T-helper 1 cell treated with Interleukin-12 subunit alpha and Interleukin-12 subunit beta and Interleukin-4 antibody, amounts not matched to agents 30 μg/mL and 1 μg/mL, for 36 hours (primary cell): ENCODE data around the gene SLC10A3.
A peak's percentile ranks its signal among the peaks of the same experiment; 100 is the strongest.
"Not testable (repeated sequence)": the region's sequence is repeated elsewhere in the genome, so short reads cannot be mapped to it uniquely, and the experiment has no call there.

Experiments
- H3K27ac Mint-ChIP-seq: one replicate; pipeline ENCODE4 v1.8.0; 2021; ENCODE audit warnings: mild to moderate bottlenecking, mixed read lengths
- H3K27me3 Mint-ChIP-seq: one replicate; pipeline ENCODE4 v1.8.0; 2021; ENCODE audit warnings: low read depth, mixed read lengths
- H3K36me3 Mint-ChIP-seq: one replicate; pipeline ENCODE4 v1.8.0; 2021; ENCODE audit warnings: low read depth, mixed read lengths
- H3K4me1 Mint-ChIP-seq: one replicate; pipeline ENCODE4 v1.8.0; 2021; ENCODE audit warnings: low read depth, mixed read lengths
- H3K4me3 Mint-ChIP-seq: one replicate; pipeline ENCODE4 v1.8.0; 2021; ENCODE audit warnings: mild to moderate bottlenecking, moderate library complexity, mixed read lengths
- H3K9me3 Mint-ChIP-seq: one replicate; pipeline ENCODE4 v1.8.0; 2021; ENCODE audit warnings: mixed read lengths

SLC10A3 gene

DNA sequence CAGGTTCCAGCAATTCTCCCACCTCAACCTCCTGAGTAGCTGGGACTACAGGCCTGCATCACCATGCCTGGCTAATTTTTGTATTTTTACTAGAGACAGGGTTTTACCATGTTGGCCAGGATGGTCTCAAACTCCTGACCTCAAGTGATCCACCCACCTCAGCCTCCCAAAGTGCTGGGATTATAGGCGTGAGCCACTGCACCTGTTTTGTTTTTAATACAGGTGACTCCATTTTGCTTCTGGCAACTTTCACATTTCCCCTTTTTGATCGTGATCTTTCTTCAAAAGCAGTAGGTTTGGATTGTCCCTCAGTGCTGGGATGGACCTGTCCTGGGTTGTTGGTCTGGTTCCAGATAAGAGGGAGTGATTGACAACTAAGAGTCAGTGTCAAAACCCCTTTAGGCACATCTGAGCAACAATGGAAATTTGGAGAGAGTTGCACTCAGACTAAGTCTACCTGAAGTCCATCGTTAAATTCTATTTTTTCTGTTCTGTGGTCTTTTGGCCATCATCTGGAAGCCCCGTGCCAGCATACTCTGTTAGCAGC is 6.2 kb upstream of the SLC10A3 start:
- H3K36me3 Mint-ChIP-seq, H3K27ac Mint-ChIP-seq, H3K9me3 Mint-ChIP-seq, H3K4me1 Mint-ChIP-seq, H3K27me3 Mint-ChIP-seq, H3K4me3 Mint-ChIP-seq: not testable (repeated sequence)

GRCh38 chrX:154495472-154495922 is 5.1 kb upstream of the SLC10A3 start:
- Mint-ChIP-seq H3K4me3 (no peak overlapping the region), H3K27me3 (no peaks in the 10 kb centered on the region), H3K36me3 (no peaks in the 10 kb centered on the region), H3K27ac (no peak overlapping the region), H3K9me3 (no peaks in the 10 kb centered on the region), H3K4me1 (peaks cover 2% of the 10 kb centered on the region)

GRCh38 chrX:154494715-154495114 is 4.3 kb upstream of the SLC10A3 start:
- Mint-ChIP-seq H3K9me3 (no peaks in the 10 kb centered on the region), H3K4me1 (peaks cover 3% of the 10 kb centered on the region), H3K27ac (no peak overlapping the region), H3K4me3 (no peak overlapping the region), H3K36me3 (peaks cover under 1% of the 10 kb centered on the region), H3K27me3 (no peaks in the 10 kb centered on the region)

GRCh38 chrX:154490021-154490413 is 412 bp downstream of the SLC10A3 start:
- no peaks in the 10 kb centered on the region for H3K9me3 Mint-ChIP-seq
- H3K4me1 Mint-ChIP-seq, result peaks cover 11% of the 10 kb centered on the region
- peak overlapping the region; percentile 83 for H3K27ac Mint-ChIP-seq
- peaks cover 8% of the 10 kb centered on the region for H3K36me3 Mint-ChIP-seq
- no peaks in the 10 kb centered on the region for H3K27me3 Mint-ChIP-seq
- H3K4me3 Mint-ChIP-seq, result peak overlapping the region; percentile 89

DNA sequence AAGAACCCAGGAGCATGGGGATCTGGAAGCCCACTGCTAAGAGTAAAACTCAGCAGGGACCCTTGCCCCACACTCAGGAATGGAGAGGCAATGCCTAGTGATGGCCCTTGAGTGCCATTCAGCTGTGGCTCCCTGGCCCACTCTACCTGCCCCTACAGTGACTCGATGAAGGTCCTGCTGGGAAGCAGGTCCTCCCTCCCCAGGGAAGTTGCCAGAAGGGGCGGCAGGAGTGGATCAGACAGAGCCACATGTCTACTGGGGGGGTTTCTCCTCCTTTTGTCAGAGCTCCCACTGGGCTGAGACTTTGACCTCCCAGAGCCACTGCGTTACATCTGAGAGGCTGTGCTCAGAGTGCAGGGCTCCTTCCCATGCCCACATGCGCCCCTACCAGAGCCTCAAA is 1.2 kb downstream of the SLC10A3 start:
- Mint-ChIP-seq H3K9me3 (no peaks in the 10 kb centered on the region), H3K4me1 (peaks cover 11% of the 10 kb centered on the region), H3K27me3 (no peaks in the 10 kb centered on the region), H3K27ac (peak overlapping the region; percentile 83), H3K36me3 (peaks cover 10% of the 10 kb centered on the region), H3K4me3 (peak overlapping the region; percentile 89)

- Mint-ChIP-seq H3K4me1 (peaks cover 11% of the 10 kb centered on the region), H3K27me3 (no peaks in the 10 kb centered on the region), H3K27ac (no peak overlapping the region), H3K4me3 (no peak overlapping the region), H3K9me3 (no peaks in the 10 kb centered on the region), H3K36me3 (peaks cover 11% of the 10 kb centered on the region)
Observed at GRCh38 chrX:154488336-154489075, 1.9 kb downstream of the SLC10A3 start.

GRCh38 chrX:154487518-154488290 is 2.7 kb downstream of the SLC10A3 start:
- H3K27me3 Mint-ChIP-seq, result no peaks in the 10 kb centered on the region
- no peak overlapping the region for H3K27ac Mint-ChIP-seq
- H3K9me3 Mint-ChIP-seq, result no peaks in the 10 kb centered on the region
- peaks cover 13% of the 10 kb centered on the region for H3K36me3 Mint-ChIP-seq
- peak overlapping the region; percentile 72 for H3K4me3 Mint-ChIP-seq
- peaks cover 13% of the 10 kb centered on the region for H3K4me1 Mint-ChIP-seq

GRCh38 chrX:154486396-154487207 is 3.8 kb downstream of the SLC10A3 start, which contains the start of gene UBL4A:
Gene UBL4A, minus strand, starts transcription at chrX:154486615. Its CDS starts 31 bp downstream, at chrX:154486584.
- Mint-ChIP-seq H3K9me3 (no peaks in the 10 kb centered on the region), H3K27me3 (no peaks in the 10 kb centered on the region), H3K36me3 (peaks cover 16% of the 10 kb centered on the region), H3K4me3 (peak within 1 kb of the TSS; percentile 72), H3K27ac (peak within 1 kb of the TSS; percentile 57), H3K4me1 (peaks cover 13% of the 10 kb centered on the region)

GRCh38 chrX:154486052-154486395 is 4.4 kb downstream of the SLC10A3 start:
- Mint-ChIP-seq H3K4me3 (peak overlapping the region; percentile 21), H3K9me3 (no peaks in the 10 kb centered on the region), H3K27me3 (no peaks in the 10 kb centered on the region), H3K27ac (no peak overlapping the region), H3K4me1 (peaks cover 11% of the 10 kb centered on the region), H3K36me3 (peaks cover 16% of the 10 kb centered on the region)

GRCh38 chrX:154485150-154486051 is 5.0 kb downstream of the SLC10A3 start:
- no peaks in the 10 kb centered on the region for H3K9me3 Mint-ChIP-seq
- peaks cover 16% of the 10 kb centered on the region for H3K36me3 Mint-ChIP-seq
- peak overlapping the region; percentile 68 for H3K4me3 Mint-ChIP-seq
- H3K27me3 Mint-ChIP-seq, result no peaks in the 10 kb centered on the region
- H3K4me1 Mint-ChIP-seq, result peaks cover 11% of the 10 kb centered on the region
- H3K27ac Mint-ChIP-seq, result peak overlapping the region; percentile 57

GRCh38 chrX:154484255-154485149 is 5.9 kb downstream of the SLC10A3 start:
- Mint-ChIP-seq H3K27me3 (no peaks in the 10 kb centered on the region), H3K27ac (no peak overlapping the region), H3K4me3 (no peak overlapping the region), H3K4me1 (peaks cover 8% of the 10 kb centered on the region), H3K36me3 (peaks cover 14% of the 10 kb centered on the region), H3K9me3 (no peaks in the 10 kb centered on the region)

DNA sequence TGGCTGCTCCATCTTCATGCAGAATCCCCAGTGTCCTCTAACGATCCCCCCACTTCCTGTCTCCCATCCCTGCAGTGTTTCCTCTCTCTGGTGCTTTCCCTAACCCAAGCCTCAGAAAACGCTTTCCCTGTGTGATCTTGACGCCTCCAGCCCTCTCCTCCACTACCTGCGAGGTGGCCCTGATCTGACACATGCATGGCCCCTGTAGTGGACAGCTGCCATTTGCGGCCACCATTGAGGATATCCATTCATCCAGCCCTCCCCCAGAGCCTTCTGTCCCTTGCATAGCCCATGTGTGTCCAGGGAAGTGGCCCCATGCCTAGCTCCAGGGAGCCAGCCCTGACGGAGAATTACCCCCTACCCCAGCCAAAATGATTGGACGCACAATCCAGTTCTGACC is 7.1 kb downstream of the SLC10A3 start:
- H3K27ac Mint-ChIP-seq, result peak overlapping the region; percentile 26
- no peak overlapping the region for H3K4me3 Mint-ChIP-seq
- peaks cover 8% of the 10 kb centered on the region for H3K4me1 Mint-ChIP-seq
- no peaks in the 10 kb centered on the region for H3K27me3 Mint-ChIP-seq
- H3K36me3 Mint-ChIP-seq, result peaks cover 14% of the 10 kb centered on the region
- no peaks in the 10 kb centered on the region for H3K9me3 Mint-ChIP-seq

- peaks cover 6% of the 10 kb centered on the region for H3K4me1 Mint-ChIP-seq
- H3K27ac Mint-ChIP-seq, result no peak overlapping the region
- no peaks in the 10 kb centered on the region for H3K9me3 Mint-ChIP-seq
- no peaks in the 10 kb centered on the region for H3K27me3 Mint-ChIP-seq
- H3K36me3 Mint-ChIP-seq, result peaks cover 10% of the 10 kb centered on the region
- no peak overlapping the region for H3K4me3 Mint-ChIP-seq
Observed at GRCh38 chrX:154482786-154483185, 7.6 kb downstream of the SLC10A3 start.
